HG02678 (cell line): ENCODE data around the gene ODF2.

ENCODE experiments used
- ATAC-seq: cut with Tn5 transposase; IDR thresholded peaks from one replicate; pipeline ENCODE4 v1.9.1; 2021; ENCODE audit warnings: mild to moderate bottlenecking, moderate library complexity; ENCODE audit not compliant: unreplicated experiment

The ODF2 gene

DNA sequence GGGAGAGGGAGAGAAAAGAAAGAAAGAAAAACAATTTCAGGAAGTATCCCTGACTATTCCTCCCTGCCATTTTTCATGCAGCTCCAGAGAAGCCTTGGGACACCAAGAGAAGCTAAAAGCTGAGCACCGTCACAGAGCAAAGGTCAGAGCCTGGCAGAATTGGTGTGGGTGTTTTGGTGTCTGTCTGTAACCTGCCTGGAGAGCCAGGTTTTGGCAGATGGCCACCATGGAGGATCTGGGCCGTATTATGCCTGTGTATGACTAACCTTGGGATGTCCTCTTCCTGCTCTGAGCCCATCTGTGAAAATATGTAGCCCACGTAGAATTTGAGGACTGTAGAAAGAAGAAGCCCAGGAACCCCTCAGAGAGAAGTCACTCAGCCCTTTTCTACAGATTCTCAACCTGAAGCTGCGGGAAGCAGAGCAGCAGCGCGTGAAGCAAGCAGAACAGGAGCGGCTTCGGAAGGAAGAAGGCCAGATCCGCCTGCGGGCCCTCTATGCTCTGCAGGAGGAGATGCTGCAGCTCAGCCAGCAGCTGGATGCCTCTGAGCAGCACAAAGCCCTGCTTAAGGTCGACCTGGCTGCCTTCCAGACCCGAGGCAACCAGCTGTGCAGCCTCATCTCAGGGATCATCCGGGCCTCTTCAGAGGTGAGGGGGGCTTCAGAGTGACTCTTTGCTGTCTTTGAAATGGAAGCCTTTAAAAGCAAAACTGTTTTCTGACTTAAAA lies 67.6 kb downstream of the ODF2 start:
- no peak for ATAC-seq

GRCh38 chr9:128526720-128527119 lies 70.9 kb downstream of the ODF2 start:
- ATAC-seq, result no peak

- no peak for ATAC-seq
Observed at GRCh38 chr9:128528445-128529160, 72.8 kb downstream of the ODF2 start.

DNA sequence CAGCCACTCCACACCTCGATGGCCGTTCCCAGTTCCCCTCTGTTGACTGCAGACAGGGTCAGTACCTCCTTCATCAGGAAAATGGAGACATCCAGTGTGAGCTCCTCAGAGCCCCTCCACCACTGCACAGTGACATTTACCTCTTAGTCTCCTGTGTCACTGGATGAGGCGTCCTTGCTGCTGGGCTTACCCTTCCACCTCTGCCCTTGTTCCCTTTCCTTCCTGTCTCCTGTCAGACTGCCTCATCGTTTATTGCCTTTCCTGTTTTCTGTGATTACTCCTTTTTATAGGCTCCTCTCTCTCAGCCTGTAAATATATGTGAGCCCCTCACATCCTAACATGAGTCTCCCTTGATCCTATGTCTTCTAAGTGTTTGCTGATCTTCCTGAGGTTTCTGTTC lies 73.4 kb downstream of the ODF2 start:
- ATAC-seq, result no peak

GRCh38 chr9:128532581-128532980 lies 76.8 kb downstream of the ODF2 start:
- ATAC-seq, result no peak

DNA sequence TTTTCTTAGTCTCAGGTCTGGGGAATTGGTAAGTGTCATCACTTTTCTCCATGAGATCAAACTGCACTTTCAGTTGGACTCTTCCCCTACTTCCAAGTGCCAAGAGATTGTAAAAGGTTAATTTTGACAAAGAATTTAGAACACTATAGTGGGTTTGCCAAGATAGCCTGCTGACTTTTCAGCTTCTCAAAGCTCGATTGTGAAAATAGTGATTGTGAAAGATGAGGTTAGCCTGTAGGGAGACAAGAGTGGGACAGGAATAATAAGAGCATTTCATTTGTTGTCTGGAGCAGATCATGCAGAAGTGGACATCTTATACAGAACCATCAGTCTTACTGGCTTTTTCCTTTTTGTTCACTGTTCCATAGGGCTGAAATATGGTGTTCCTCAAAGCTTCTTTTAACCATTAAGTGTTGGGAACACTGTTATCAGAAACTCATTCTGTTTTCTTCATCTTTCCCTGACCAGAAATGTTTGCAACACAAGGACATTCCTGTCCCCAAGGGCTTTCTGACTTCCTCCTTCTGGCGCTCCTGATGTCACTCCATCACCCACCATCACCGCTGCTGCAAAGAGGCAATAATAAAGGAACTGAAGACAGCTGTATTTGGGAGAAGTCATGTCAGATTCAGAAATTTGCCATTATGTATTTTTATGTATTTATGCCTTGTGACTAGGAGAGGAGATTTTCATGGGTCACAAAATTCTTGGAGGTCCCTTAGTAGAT lies 85.0 kb downstream of the ODF2 start:
- ATAC-seq, result no peak

- no peak for ATAC-seq
Observed at GRCh38 chr9:128546504-128546903, 90.7 kb downstream of the ODF2 start.

GRCh38 chr9:128548876-128549275 lies 93.1 kb downstream of the ODF2 start:
- no peak for ATAC-seq

GRCh38 chr9:128550226-128550625 lies 94.4 kb downstream of the ODF2 start:
- ATAC-seq, result no peak
